WI38 (cell line): ENCODE results near the gene KLHL24.
"Not testable (repeated sequence)": the region's sequence is repeated elsewhere in the genome, so short reads cannot be mapped to it uniquely, and the experiment has no call there.

Experiments
- H3K4me3 ChIP-seq: 2 replicates; pipeline ENCODE4 v1.5.1; 2011; ENCODE audit warnings: low read depth, mild to moderate bottlenecking, control low read depth, low read length
- CTCF ChIP-seq: IDR thresholded peaks from 2 replicates; pipeline ENCODE4 v1.5.1; 2012; ENCODE audit warnings: low read depth, mild to moderate bottlenecking, control low read depth, low read length

KLHL24 gene

GRCh38 chr3:183698756-183699155 is 63.3 kb downstream of the KLHL24 start:
- TF ChIP-seq CTCF: no peak
- peak overlapping the region; percentile 97 for H3K4me3 ChIP-seq

- H3K4me3 ChIP-seq: peak overlapping the region; percentile 97
- TF ChIP-seq CTCF: no peak
Measured at GRCh38 chr3:183699238-183699947, 64.0 kb downstream of the KLHL24 start.

GRCh38 chr3:183701744-183702143 is 66.3 kb downstream of the KLHL24 start:
- no peak overlapping the region for H3K4me3 ChIP-seq
- no peak for TF ChIP-seq CTCF

GRCh38 chr3:183703892-183704291 is 68.5 kb downstream of the KLHL24 start:
- H3K4me3 ChIP-seq: not testable (repeated sequence)

- no peak for TF ChIP-seq CTCF
- no peak overlapping the region for H3K4me3 ChIP-seq
Measured at GRCh38 chr3:183710231-183710630, 74.8 kb downstream of the KLHL24 start.

GRCh38 chr3:183711516-183711915 is 76.1 kb downstream of the KLHL24 start:
- H3K4me3 ChIP-seq: no peak overlapping the region
- TF ChIP-seq CTCF: no peak

GRCh38 chr3:183714622-183715021 is 79.2 kb downstream of the KLHL24 start:
- H3K4me3 ChIP-seq: no peak overlapping the region

More at GRCh38 chr3:183714622-183715021, 79.2 kb downstream of the KLHL24 start:
- TF ChIP-seq CTCF: no peak
